GM18909 (cell line): ENCODE data around the gene GPD1.
"Not testable (repeated sequence)": the region's sequence is repeated elsewhere in the genome, so short reads cannot be mapped to it uniquely, and the experiment has no call there.

Source experiments
- ATAC-seq: cut with Tn5 transposase; IDR thresholded peaks from one replicate; pipeline ENCODE4 v1.9.1; 2021; ENCODE audit warnings: mild to moderate bottlenecking; ENCODE audit not compliant: unreplicated experiment, poor library complexity

GPD1 gene

DNA sequence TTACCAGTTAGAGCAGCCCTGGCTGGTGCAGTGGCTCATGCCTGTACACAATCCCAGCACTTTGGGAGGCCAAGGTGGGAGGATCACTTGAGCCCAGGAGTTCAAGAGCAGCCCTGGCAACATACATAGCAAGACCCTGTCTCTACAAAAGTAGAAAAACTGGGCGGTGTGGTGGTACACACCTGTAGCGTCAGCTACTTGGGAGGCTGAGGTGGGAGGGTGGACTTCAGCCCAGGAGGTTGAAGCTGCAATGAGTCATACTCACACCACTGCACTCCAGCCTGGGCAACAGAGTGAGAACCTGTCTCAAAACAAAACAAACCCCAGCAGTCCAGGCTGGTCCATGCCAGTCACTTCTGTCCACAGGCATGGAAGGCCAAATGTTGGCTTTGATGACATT, 15.6 kb downstream of the GPD1 start:
- no peak for ATAC-seq

DNA sequence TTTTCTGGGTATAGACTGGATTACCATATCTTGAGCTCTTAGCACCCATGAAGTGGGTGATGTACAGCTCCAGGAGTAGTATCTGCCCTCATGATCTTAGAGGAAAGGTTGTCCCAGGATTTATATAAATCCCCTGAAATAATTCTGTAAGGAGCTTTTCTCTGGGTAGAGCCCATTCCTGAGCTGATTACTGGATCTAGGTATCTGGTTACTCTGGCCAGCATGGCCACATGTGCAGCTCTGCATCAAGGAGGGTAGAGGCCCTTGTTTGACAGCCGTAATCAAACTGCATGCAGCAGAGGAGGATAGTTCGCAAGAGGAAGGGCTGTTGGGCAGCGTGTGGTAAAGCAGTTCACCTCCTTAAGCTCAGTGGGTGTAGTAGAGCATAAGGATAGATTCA, 16.7 kb downstream of the GPD1 start:
- ATAC-seq, result no peak

DNA sequence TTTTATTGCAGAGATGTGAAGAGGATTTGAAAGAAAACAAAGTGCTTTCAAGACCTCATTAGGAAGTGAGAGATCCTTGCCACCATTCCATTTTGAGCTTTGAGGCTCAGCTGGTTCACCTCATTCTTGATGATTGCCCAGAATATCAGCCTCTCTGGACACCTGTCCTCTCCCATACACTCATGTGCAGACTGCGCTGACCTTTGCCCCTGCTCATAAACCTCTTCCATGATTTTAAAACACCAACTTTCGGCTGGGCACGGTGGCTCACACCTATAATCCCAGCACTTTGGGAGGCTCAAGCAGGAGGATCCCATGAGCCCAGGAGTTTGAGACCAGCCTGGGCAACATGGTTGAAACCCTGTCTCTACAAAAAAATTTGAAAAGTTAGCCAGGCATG, 17.1 kb downstream of the GPD1 start:
- ATAC-seq, result no peak

DNA sequence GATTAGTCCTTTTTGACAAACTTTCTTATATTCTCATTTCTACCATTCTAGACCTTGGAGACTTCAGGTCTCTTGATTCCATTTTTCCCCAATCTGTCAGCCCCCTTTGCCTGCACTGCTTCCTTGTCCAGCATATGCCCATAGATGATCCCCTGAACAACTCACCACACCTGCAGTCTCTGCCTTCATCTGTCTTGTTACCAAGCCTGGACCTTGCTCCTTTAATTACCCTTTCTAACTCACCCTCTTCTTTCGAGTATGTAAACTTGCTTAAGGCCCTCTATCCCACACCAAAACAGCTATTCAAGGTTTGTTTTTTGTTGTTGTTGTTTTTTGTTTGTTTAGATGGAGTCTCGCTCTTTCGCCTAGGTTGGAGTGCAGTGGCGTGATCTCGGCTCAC, 17.8 kb downstream of the GPD1 start:
- no peak for ATAC-seq

DNA sequence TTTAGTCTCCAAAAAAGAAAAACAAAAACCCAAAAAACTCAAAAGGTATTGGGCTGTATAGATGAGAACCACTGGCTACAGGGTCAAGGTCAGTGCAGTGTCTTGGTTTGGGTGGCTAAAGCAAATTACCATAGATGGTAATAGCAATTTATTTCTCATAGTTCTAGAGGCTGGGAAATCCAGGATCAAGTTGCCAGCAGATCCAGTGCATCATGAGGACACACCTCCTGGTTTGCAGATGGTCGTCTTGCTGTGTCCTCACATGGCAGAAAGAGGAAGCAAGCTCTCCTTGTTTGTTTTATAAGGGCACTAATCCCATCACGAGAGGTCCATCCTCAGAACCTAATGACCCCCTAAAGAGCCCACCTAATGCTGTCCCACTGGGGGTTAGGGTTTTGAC, 19.4 kb downstream of the GPD1 start:
- ATAC-seq, result no peak

DNA sequence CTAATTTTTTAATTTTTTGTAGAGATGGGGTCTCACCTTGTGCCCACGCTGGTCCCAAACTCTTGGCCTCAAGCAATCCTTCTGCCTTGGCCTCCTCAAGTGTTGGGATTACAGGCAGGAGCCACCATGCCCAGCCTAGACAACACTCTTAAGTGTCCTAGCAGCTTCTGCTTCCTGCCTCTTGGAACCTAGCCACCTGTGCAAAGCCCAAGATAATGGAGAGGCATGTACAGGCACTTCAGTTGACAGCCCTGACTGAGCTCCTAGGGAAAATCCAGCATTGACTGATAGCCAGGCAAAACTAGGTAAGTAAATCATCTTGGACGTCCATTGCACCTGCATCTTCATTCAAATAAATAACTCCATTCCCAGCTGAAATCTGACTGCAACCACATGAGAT, 23.7 kb downstream of the GPD1 start:
- no peak for ATAC-seq

DNA sequence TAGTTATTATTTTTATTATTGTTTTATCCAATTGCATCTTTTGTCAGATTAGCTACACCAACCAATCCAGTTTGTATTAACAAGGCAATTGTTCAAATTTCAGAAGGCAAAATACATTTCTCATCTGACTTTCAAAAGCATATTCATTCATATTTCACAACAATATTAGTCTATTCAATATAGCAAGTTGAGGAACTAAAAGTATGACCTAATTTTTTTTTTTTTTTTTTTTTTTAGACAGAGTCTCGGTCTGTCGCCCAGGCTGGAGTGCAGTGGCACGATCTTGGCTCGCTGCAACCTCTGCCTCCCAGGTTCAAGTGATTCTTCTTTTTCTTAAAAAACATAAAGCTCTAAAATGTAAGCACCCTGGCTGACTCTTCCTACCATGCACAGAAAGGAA, 25.5 kb downstream of the GPD1 start:
- no peak for ATAC-seq

DNA sequence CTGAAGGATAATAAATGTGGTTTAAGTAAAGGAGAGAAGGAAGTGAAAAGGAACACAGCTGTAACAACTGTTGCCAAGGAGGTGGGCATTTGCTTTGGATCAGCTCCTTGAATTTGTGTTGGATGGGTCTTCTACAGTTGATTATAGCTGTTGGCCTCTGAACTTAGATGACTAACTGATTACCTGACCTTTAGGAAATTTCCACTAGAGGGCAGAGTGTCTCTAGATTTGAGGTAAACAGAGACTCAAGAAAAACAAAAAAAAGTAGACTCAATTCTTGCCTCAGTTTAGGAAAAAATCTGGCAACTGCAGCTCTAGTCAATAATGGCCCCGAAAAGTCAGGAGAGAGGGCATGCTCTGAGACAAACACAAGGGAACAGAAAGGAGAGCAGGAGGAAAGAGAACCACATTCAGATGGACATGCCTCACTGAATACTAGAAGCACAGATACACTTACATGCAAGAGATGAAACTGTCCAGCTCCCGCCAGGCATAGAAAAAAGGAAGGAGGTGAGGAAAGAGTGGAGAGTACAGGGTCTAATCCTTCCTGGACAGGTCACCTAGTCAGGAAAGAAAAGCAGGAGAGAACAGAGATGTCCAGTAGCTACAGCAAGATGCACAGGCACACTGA, 28.8 kb downstream of the GPD1 start:
- no peak for ATAC-seq

DNA sequence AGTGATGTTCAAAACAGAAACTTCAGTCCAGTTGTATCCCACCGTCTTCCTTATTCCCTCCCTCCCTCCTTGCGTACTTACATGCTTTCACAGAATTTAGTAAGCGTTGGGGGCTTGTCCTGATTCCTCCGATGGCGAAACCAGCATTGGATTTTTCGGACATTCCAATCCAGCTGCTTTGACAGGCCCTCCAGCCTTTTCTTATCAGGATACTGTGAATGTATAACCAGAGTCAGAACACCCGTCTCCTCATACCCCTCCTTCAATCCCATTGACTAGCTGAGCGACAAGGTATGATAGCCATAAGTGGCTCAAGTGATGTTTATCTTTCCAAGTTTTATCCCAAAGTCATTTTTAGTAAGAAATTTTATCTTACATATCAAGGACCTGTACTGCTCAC, 39.2 kb downstream of the GPD1 start:
- no peak for ATAC-seq

DNA sequence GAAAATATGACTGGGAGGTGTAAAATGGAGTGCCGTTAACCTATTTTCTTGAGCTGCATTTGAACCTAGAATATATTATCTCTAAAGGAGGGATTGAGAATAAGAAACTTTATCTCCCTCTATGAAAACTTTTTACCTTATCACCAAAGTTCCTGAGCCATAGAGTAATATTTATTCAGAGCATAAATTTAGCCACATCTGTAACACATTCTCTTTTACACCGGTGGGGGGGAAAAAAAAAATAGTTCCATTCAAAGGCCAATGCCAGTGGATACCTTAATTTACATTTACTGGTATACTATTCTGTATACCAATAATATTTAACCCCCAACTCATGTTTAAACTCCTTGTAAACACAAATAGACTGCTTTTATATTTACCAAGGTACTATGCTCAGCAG, 41.6 kb downstream of the GPD1 start:
- ATAC-seq, result no peak

DNA sequence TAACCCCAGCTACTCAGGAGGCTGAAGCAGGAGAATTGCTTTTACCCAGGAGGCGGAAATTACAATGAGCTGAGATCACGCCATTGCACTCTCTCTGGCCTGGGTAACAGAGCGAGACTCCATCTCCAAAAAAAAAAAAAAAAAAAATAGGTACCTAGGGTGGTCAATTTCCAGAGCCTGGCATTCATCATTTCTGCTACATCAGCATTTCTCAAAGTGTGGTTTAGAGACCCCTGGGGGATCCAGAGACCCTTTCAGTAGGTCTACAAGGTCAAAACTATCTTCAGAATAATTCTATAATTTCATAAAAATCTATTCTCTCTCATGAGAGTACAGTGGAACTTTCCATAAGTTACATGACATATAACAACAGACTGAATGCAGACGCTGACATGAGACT, 43.5 kb downstream of the GPD1 start:
- no peak for ATAC-seq

DNA sequence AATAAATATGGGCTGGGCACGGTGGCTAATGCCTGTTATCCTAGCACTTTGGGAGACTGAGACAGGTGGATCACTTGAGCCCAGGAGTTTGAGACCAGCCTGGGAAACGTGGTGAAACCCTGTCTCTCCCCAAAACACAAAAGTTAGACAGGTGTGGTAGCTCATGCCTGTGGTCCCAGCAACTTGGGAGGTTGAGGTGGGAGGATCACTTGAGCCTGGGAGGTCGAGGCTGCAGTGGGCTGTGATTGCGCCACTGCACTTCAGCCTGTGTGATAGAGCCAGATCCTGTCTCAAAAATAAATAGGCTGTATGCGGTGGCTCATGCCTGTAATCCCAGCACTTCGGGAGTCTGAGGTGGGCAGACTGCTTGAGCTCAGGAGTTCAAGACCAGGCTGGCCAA, 44.2 kb downstream of the GPD1 start:
- not testable (repeated sequence) for ATAC-seq

DNA sequence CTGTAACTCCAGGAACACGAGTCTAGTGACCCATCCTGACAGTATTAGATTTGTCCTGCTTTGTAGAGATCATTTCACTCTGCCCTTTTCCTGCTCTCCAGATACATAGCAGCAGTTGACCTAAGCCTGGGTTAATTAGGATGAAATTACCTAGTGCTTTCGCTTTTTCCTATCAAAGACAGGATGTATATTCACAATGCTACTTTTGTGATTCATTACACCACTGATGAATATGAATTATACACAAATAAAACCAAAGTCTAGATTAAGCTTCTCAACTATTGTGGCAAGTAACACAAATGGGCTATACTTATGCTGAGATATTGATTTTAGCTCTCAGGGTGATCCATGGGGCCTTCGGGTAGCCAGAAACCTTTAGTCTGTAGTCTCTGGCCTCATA, 45.5 kb downstream of the GPD1 start:
- no peak for ATAC-seq

DNA sequence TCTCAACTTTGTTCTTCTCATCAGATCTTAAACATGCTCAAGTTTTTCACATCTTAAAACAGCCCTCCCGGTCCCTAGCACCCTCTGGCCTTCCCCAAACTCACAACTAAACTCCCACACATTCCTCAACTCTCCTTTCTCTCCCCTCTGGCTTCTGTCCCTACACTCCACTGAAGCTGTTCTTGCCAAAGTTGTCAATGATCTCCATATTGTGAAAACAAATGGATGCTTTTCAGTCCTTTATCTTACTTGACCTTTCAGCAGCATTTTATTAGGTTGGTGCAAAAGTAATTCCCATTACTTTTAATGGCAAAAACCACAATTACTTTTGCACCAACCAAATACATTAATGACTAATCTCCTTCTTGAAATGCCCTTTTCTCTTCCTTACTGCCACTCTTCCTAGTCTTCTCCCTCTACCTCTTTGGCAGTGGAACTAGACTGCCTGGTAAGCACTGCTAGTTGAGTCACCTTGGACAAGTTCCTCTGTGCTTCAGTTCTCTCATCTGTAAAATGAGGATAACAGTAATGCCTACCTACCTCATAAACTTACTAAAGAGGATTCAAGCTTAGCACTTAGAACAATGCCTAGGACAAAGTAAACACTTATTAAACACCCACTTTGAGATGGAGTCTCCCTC, 47.4 kb downstream of the GPD1 start:
- ATAC-seq, result no peak

DNA sequence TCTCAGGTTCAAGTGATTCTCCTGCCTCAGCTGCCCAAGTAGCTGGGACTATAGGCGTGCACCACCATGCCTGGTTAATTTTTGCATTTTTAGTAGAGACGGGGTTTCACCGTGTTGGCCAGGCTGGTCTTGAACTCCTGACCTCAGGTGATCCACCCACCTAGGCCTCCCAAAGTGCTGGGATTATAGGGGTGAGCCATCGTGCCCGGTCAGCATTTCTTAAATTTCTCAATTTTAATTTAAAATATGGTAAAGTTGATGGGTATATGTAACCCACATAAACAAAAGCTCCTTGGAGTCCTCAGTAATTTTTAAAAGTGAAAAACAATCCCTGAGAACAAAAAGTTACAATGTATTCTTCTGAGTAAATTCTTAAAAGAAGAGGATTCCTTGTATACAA, 51.1 kb downstream of the GPD1 start:
- ATAC-seq, result not testable (repeated sequence)

DNA sequence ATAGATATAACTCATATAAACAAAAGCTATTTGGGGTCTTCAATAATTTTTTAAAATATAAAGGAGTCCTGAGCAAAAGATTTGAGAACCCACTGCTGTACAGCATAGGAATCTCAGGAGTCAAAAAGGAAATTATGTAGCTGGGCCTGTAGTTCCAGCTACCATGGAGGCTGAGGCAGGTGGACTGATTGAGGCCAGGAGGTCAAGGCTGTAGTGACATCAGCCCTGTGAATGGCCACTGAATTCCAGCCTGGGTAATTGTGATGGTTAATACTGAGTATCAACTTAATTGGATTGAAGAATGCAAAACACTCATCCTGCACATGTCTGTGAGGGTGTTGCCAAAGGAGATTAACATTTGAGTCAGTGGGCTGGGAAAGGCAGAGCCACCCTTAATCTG, 52.8 kb downstream of the GPD1 start:
- ATAC-seq, result no peak

DNA sequence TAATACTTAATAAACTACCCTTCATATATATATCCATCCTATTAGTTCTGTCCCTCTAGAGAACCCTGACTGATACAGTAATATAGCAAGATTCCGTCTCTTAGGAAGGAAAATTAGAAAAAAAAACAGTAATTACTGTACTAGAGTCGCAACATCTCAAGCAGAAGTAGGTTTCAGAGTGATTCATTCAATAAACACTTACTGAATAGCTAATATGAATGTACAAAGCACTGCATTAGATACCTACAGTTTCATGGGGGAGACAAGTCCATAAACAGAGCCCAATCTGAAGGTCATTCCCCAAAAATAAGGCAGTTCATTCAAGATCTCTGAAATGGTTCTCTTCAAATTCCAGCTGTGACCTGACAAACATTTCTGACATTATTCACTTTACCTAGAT, 53.5 kb downstream of the GPD1 start:
- ATAC-seq, result no peak

DNA sequence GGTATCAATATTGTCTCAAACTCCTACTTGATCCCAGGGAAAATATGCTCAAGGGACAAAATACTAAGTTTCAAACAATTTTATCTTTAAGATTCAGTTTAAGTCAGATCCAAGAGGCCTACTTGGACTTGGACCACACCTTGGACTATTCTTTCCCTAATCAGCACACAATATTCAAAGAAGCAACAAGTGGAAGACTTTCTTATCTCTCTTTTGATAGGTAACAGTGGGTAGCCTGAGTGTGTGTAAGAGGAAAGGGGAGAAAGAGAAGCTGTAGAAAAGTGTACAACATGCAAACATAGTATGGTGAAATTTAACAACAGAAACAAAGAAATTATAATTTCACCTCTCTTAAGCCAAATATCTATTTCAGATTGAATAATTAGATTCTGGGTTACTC, 56.8 kb downstream of the GPD1 start:
- no peak for ATAC-seq
